Activated naive CD4-positive, alpha-beta T cell treated with anti-CD3 and anti-CD28 coated beads, Interleukin-2, amount 50 U/mL, for 72 hours (primary cell): Measurements from ENCODE around the gene SP7. TPM values are rescaled to one million over a fixed set of nuclear protein-coding genes. Genes with fewer than 3 reads are reported as not detected.
"Not testable (repeated sequence)": the region's sequence is repeated elsewhere in the genome, so short reads cannot be mapped to it uniquely, and the experiment has no call there.

Experiments used
- ATAC-seq, 2 donors: fragments of 150-1000 bp; cut with Tn5 transposase; 2 replicates each; pipeline ENCODE4 v1.10.0; 2021; ENCODE audit warnings: mild to moderate bottlenecking in 2 of 2, moderate library complexity in 2 of 2
- DNase-seq, 2 donors: peaks; one replicate each; pipeline ENCODE4 v3.0.0; 2021 to 2022; ENCODE audit warnings: low spot score in 2 of 2
- H3K27ac Mint-ChIP-seq, 2 donors: one replicate each; pipeline ENCODE4 v1.8.0; 2022; ENCODE audit warnings: mild to moderate bottlenecking in 2 of 2, mixed read lengths in 2 of 2
- H3K36me3 Mint-ChIP-seq, 2 donors: one replicate each; pipeline ENCODE4 v1.8.0; 2022; ENCODE audit warnings: mixed read lengths in 2 of 2
- H3K9me3 Mint-ChIP-seq, 2 donors: one replicate each; pipeline ENCODE4 v1.8.0; 2022; ENCODE audit warnings: mixed read lengths in 2 of 2
- total RNA-seq, 2 donors: library from RNA; stranded (reverse); gene quantifications; one replicate each; pipeline ENCODE4 v1.2.3, GENCODE V29; 2022

SP7 gene
- total RNA-seq, 2 donors from 2014 or later: not detected

- Mint-ChIP-seq H3K36me3 (peaks cover 47 to 62% of the 10 kb centered on the region in 2 donors), H3K9me3 (no peaks in the 10 kb centered on the region), H3K27ac (peak overlapping the region; percentile 92 to 98)
- DNase-seq (peak in 1 of 2 donors; percentile 61), ATAC-seq (peak; percentile 49 to 56)
Measured at GRCh38 chr12:53299101-53299453, 37.1 kb downstream of the SP7 start.

GRCh38 chr12:53298164-53298563, 38.0 kb downstream of the SP7 start:
- Mint-ChIP-seq H3K36me3 (peaks cover 55 to 68% of the 10 kb centered on the region in 2 donors), H3K9me3 (no peaks in the 10 kb centered on the region), H3K27ac (peak overlapping the region; percentile 92 to 98)
- ATAC-seq: no peak
- DNase-seq: no peak

DNA sequence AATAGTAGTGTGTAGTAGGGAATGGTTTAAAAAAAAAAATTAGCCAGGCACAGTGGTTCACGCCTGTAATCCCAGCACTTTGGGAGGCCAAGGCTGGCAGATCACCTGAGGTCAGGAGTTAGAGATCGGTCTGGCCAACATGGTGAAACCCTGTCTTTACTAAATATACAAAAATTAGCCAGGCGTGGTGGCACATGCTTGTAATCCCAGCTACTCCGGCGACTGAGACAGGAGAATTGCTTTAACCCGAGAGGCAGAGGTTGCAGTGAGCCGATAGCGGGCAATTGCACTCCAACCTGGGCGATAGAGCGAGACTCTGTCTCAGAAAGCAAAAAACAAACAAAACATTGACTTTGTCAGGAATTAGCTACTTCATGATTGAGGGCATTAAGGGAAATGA, 39.0 kb downstream of the SP7 start:
- peaks cover 61 to 68% of the 10 kb centered on the region in 2 donors for H3K36me3 Mint-ChIP-seq
- peak overlapping the region; percentile 92 to 99 for H3K27ac Mint-ChIP-seq
- not testable (repeated sequence) for ATAC-seq, H3K9me3 Mint-ChIP-seq, DNase-seq

- Mint-ChIP-seq H3K36me3 (peaks cover 64 to 71% of the 10 kb centered on the region in 2 donors), H3K9me3 (no peaks in the 10 kb centered on the region), H3K27ac (peak overlapping the region; percentile 92 to 99)
- ATAC-seq (no peak), DNase-seq (no peak)
Measured at GRCh38 chr12:53295891-53296219, 40.3 kb downstream of the SP7 start.

GRCh38 chr12:53295070-53295890, 40.9 kb downstream of the SP7 start, which contains the start of gene PFDN5:
Gene PFDN5, plus strand, starts transcription at chr12:53295542. Its CDS starts 26 bp downstream, at chr12:53295568.
- no peaks in the 10 kb centered on the region for H3K9me3 Mint-ChIP-seq
- H3K36me3 Mint-ChIP-seq: peaks cover 63 to 68% of the 10 kb centered on the region in 2 donors
- ATAC-seq (peak; percentile 76 to 83), DNase-seq (peak; percentile 78 to 84)
- H3K27ac Mint-ChIP-seq: peak within 1 kb of the TSS; percentile 92 to 99

GRCh38 chr12:53292426-53292825, 43.7 kb downstream of the SP7 start:
- H3K36me3 Mint-ChIP-seq: peaks cover 70 to 71% of the 10 kb centered on the region in 2 donors
- DNase-seq (no peak), ATAC-seq (no peak)
- H3K27ac Mint-ChIP-seq: no peak overlapping the region
- no peaks in the 10 kb centered on the region for H3K9me3 Mint-ChIP-seq

GRCh38 chr12:53290661-53291060, 45.5 kb downstream of the SP7 start:
- peak overlapping the region; percentile 93 for H3K27ac Mint-ChIP-seq
- DNase-seq (peak in 1 of 2 donors; percentile 15), ATAC-seq (peak; percentile 37 to 52)
- H3K9me3 Mint-ChIP-seq: no peaks in the 10 kb centered on the region
- peaks cover 62 to 67% of the 10 kb centered on the region in 2 donors for H3K36me3 Mint-ChIP-seq

- no peaks in the 10 kb centered on the region for H3K9me3 Mint-ChIP-seq
- H3K27ac Mint-ChIP-seq: peak overlapping the region; percentile 93
- DNase-seq: no peak
- ATAC-seq: no peak
- H3K36me3 Mint-ChIP-seq: peaks cover 55 to 63% of the 10 kb centered on the region in 2 donors
Measured at GRCh38 chr12:53289891-53290290, 46.3 kb downstream of the SP7 start.

DNA sequence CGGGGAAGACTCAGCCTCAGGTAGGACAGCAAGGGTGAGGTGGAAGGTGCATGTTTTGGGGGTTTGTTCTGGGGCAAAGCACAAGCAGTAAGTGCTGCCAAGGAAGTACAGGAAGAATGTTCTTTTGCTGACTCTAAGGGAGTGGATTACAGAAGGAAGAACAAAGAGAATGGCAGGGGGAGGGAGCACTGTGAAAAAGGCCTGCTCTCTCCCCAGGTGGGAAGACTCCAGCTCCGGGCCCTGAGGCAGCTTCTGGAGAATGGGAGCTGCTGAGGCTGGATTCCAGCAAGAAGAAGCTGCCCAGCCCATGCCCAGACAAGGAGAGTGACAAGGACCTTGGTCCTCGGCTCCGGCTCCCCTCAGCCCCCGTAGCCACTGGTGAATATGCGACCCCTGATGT, 47.8 kb downstream of the SP7 start:
- DNase-seq: no peak
- no peak for ATAC-seq
- Mint-ChIP-seq H3K27ac (peak overlapping the region in 1 of 2 donors; percentile 57), H3K36me3 (peaks cover 48 to 64% of the 10 kb centered on the region in 2 donors), H3K9me3 (no peaks in the 10 kb centered on the region)

DNA sequence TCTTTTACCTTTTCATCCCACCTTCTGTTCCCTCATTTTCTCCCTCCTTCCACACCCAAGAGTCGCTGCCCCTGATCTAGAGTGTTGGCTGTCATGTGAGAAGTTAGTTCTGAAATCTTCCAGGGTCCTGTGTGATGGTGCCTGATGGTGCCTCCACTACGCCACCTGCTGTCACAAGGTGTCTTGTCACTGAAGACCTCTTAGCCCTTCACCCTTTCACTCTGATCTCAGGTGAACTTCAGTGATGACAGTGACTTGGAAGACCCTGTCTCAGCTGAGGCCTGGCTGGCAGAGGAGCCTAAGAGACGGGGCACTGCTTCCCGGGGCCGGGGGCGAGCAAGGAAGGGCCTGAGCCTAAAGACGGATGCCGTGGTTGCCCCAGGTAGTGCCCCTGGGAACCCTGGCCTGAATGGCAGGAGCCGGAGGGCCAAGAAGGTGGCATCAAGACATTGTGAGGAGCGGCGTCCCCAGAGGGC, 48.4 kb downstream of the SP7 start:
- ATAC-seq (peak; percentile 60 to 66), DNase-seq (peak in 1 of 2 donors; percentile 50)
- Mint-ChIP-seq H3K27ac (peak overlapping the region; percentile 22 to 57), H3K9me3 (no peaks in the 10 kb centered on the region), H3K36me3 (peaks cover 44 to 64% of the 10 kb centered on the region in 2 donors)

GRCh38 chr12:53286448-53286847, 49.7 kb downstream of the SP7 start:
- Mint-ChIP-seq H3K36me3 (peaks cover 38 to 65% of the 10 kb centered on the region in 2 donors), H3K27ac (no peak overlapping the region), H3K9me3 (no peaks in the 10 kb centered on the region)
- DNase-seq (no peak), ATAC-seq (no peak)

- Mint-ChIP-seq H3K27ac (no peak overlapping the region), H3K36me3 (peaks cover 16 to 53% of the 10 kb centered on the region in 2 donors), H3K9me3 (no peaks in the 10 kb centered on the region)
- DNase-seq (no peak), ATAC-seq (no peak)
Measured at GRCh38 chr12:53279888-53280498, 56.2 kb downstream of the SP7 start.

GRCh38 chr12:53279283-53279869, 56.8 kb downstream of the SP7 start:
- DNase-seq (no peak), ATAC-seq (no peak)
- no peaks in the 10 kb centered on the region for H3K9me3 Mint-ChIP-seq
- peak overlapping the region in 1 of 2 donors; percentile 24 for H3K27ac Mint-ChIP-seq
- H3K36me3 Mint-ChIP-seq: peaks cover 16 to 58% of the 10 kb centered on the region in 2 donors

- Mint-ChIP-seq H3K9me3 (no peaks in the 10 kb centered on the region), H3K36me3 (peaks cover 10 to 49% of the 10 kb centered on the region in 2 donors), H3K27ac (no peak overlapping the region)
- DNase-seq (no peak), ATAC-seq (no peak)
Measured at GRCh38 chr12:53277981-53278380, 58.2 kb downstream of the SP7 start.
